PFSK-1 (cell line): Measurements from ENCODE around the gene ZDHHC24.

Experiments used
- FOXP2 ChIP-seq: optimal IDR thresholded peaks from 2 replicates; pipeline ENCODE3; 2011; ENCODE audit warnings: borderline replicate concordance, control low read depth, inconsistent platforms; ENCODE audit not compliant: insufficient read depth; ENCODE audit errors: extremely low read length, extremely low read depth
- POLR2AphosphoS5 ChIP-seq: IDR thresholded peaks from 2 replicates; pipeline ENCODE4 v1.6.1; 2012; ENCODE audit warnings: low read depth, mild to moderate bottlenecking, control low read depth, low read length, moderate library complexity
- REST ChIP-seq, 2 experiments: IDR thresholded peaks; 2 replicates each; pipeline versions ENCODE4 v1.6.1 to v1.8.0; 2011 to 2012; ENCODE audit warnings: low read depth in 2 of 2, low read length in 2 of 2, control low read depth in 1 of 2, inconsistent platforms in 1 of 2, mild to moderate bottlenecking in 1 of 2, moderate library complexity in 1 of 2; ENCODE audit not compliant: insufficient read depth in 1 of 2
- SIN3A ChIP-seq: IDR thresholded peaks from 2 replicates; pipeline ENCODE4 v1.6.1; 2012; ENCODE audit warnings: mild to moderate bottlenecking, low read length, moderate library complexity, borderline replicate concordance; ENCODE audit not compliant: insufficient read depth
- TAF1 ChIP-seq: IDR thresholded peaks from 2 replicates; pipeline ENCODE4 v1.6.1; 2012; ENCODE audit warnings: low read length, control low read depth, borderline replicate concordance; ENCODE audit not compliant: insufficient read depth

The ZDHHC24 gene

GRCh38 chr11:66548774-66549630 is 3.2 kb upstream of the ZDHHC24 start:
- TF ChIP-seq POLR2AphosphoS5 (no peak), SIN3A (no peak), TAF1 (no peak), FOXP2 (no peak), REST (IDR thresholded peaks at IDR 0.05; ENCODE audit: insufficient read depth in 1 of 2, low read depth in 2 of 2, low read length in 2 of 2) (no peak)

DNA sequence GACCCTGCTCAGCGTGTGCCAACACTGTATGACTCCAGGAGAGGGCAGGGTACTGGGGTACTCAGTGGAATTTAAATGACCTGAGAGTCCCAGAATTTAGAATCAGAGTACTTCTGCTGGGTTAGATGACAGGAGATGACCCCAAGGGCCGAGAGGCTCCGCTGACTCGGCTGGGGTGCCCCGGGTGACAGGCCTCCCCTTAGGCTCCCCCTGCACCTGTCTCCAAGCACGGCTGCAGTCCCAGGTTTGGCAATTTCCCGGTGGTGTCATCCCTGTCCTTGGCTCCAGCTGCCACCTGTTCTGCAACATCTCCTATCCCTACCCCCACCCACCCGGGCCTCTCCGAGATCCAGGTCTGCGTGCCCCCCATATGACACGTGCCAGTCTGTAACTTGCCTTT is 2.2 kb upstream of the ZDHHC24 start:
- TF ChIP-seq POLR2AphosphoS5 (no peak), SIN3A (no peak), REST (IDR thresholded peaks at IDR 0.05; ENCODE audit: insufficient read depth in 1 of 2, low read depth in 2 of 2, low read length in 2 of 2) (no peak), FOXP2 (no peak), TAF1 (no peak)

GRCh38 chr11:66547662-66548009 is 1.8 kb upstream of the ZDHHC24 start:
- TF ChIP-seq SIN3A = no peak
- no peak for TF ChIP-seq TAF1
- TF ChIP-seq POLR2AphosphoS5 = no peak
- TF ChIP-seq FOXP2 = no peak
- no peak for TF ChIP-seq REST (IDR thresholded peaks at IDR 0.05; ENCODE audit: insufficient read depth in 1 of 2, low read depth in 2 of 2, low read length in 2 of 2)

DNA sequence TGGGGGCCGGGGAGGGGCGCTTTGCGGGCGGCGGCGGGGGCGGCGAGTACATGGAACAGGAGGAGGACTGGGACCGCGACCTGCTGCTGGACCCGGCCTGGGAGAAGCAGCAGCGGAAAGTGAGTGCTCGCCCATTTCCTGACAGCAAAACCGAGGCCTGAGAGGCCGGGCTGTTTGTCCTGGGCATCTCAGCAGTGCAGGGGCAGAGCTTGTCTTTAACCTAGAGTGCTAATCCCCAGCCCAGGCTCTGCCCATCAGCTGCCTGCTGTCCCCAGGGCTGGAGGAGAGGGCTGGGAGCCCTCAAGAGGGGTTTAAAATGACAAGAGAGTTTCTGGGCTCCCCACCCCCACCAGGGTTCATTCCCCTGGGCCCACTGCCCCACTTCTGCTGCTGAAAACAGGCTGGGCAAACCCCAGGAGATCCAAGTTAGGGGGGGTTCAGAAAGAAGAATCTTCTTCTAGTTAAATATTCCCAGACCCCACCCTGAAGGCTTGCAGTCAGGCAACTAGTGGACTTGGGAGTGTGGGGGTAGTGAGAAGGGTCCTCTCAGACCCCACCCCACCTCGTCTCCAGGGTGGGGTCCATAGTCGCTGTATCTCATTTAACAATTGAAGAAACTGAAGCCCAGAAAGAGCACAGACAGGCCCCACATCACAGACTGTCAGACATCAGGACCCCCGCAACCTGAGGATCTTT is 1.3 kb upstream of the ZDHHC24 start:
- TF ChIP-seq REST (IDR thresholded peaks at IDR 0.05; ENCODE audit: insufficient read depth in 1 of 2, low read depth in 2 of 2, low read length in 2 of 2) (no peak), FOXP2 (no peak), POLR2AphosphoS5 (no peak), TAF1 (no peak)
